Mesothelial cell of epicardium (in vitro differentiated cells): Measurements from ENCODE around the gene ZNF823. TPM values are rescaled to one million over a fixed set of nuclear protein-coding genes. Genes with fewer than 3 reads are reported as not detected.

ENCODE experiments used
- DNase-seq, 2 experiments: peaks; one replicate each; pipeline ENCODE4 v3.0.0; 2021; ENCODE audit warnings: low spot score in 2 of 2; ENCODE audit not compliant: unreplicated experiment in 2 of 2
- H3K27ac Mint-ChIP-seq: 2 replicates; pipeline ENCODE4 v1.8.0; 2021; ENCODE audit warnings: mixed read lengths
- H3K27me3 Mint-ChIP-seq: 2 replicates; pipeline ENCODE4 v1.8.0; 2021; ENCODE audit warnings: low read depth, mixed read lengths
- H3K36me3 Mint-ChIP-seq: 2 replicates; pipeline ENCODE4 v1.8.0; 2021; ENCODE audit warnings: mixed read lengths
- H3K4me1 Mint-ChIP-seq: 2 replicates; pipeline ENCODE4 v1.8.0; 2021; ENCODE audit warnings: mixed read lengths
- H3K4me3 Mint-ChIP-seq: 2 replicates; pipeline ENCODE4 v1.8.0; 2021; ENCODE audit warnings: mild to moderate bottlenecking, moderate library complexity, mixed read lengths
- H3K9me3 Mint-ChIP-seq: 2 replicates; pipeline ENCODE4 v1.8.0; 2021; ENCODE audit warnings: mixed read lengths
- CTCF ChIP-seq: fragments of 200-600 bp; sonication (generic); IDR thresholded peaks from one replicate; pipeline ENCODE4 v1.5.0; 2021; ENCODE audit warnings: antibody characterized with exemption; ENCODE audit not compliant: unreplicated experiment
- total RNA-seq: library from RNA; stranded (reverse); gene quantifications from 3 replicates; pipeline ENCODE4 v1.2.1, GENCODE V29; 2021

ZNF823 gene
- total RNA-seq, 1 donor from 2014 or later, result 8.9 TPM

GRCh38 chr19:11729586-11729985 is 9.2 kb downstream of the ZNF823 start:
- Mint-ChIP-seq H3K9me3 (peaks cover 35% of the 10 kb centered on the region), H3K4me1 (no peaks in the 10 kb centered on the region), H3K27ac (no peak overlapping the region), H3K4me3 (no peak overlapping the region), H3K27me3 (no peaks in the 10 kb centered on the region), H3K36me3 (peaks cover 59% of the 10 kb centered on the region)
- DNase-seq, result no peak
- TF ChIP-seq CTCF, result no peak

GRCh38 chr19:11722414-11722813 is 16.3 kb downstream of the ZNF823 start:
- Mint-ChIP-seq H3K4me3 (no peak overlapping the region), H3K9me3 (peaks cover 67% of the 10 kb centered on the region), H3K27me3 (no peaks in the 10 kb centered on the region), H3K4me1 (no peaks in the 10 kb centered on the region), H3K36me3 (peaks cover 76% of the 10 kb centered on the region), H3K27ac (no peak overlapping the region)
- no peak for DNase-seq
- no peak for TF ChIP-seq CTCF

GRCh38 chr19:11721681-11722080 is 17.1 kb downstream of the ZNF823 start:
- Mint-ChIP-seq H3K4me1 (no peaks in the 10 kb centered on the region), H3K36me3 (peaks cover 72% of the 10 kb centered on the region), H3K4me3 (no peak overlapping the region), H3K9me3 (peaks cover 67% of the 10 kb centered on the region), H3K27ac (no peak overlapping the region), H3K27me3 (no peaks in the 10 kb centered on the region)
- no peak for TF ChIP-seq CTCF
- DNase-seq, result no peak

- H3K9me3 Mint-ChIP-seq, result peaks cover 24% of the 10 kb centered on the region
- H3K4me1 Mint-ChIP-seq, result no peaks in the 10 kb centered on the region
- no peaks in the 10 kb centered on the region for H3K27me3 Mint-ChIP-seq
- H3K36me3 Mint-ChIP-seq, result peaks cover 13% of the 10 kb centered on the region
- TF ChIP-seq CTCF, result no peak
- H3K27ac Mint-ChIP-seq, result no peak overlapping the region
- no peak overlapping the region for H3K4me3 Mint-ChIP-seq
- no peak for DNase-seq
Observed at GRCh38 chr19:11710313-11710712, 28.4 kb downstream of the ZNF823 start.

- no peak for TF ChIP-seq CTCF
- H3K4me3 Mint-ChIP-seq, result no peak overlapping the region
- peaks cover 8% of the 10 kb centered on the region for H3K36me3 Mint-ChIP-seq
- no peaks in the 10 kb centered on the region for H3K4me1 Mint-ChIP-seq
- no peak for DNase-seq
- no peak overlapping the region for H3K27ac Mint-ChIP-seq
- no peaks in the 10 kb centered on the region for H3K27me3 Mint-ChIP-seq
- peaks cover 13% of the 10 kb centered on the region for H3K9me3 Mint-ChIP-seq
Observed at GRCh38 chr19:11708457-11708856, 30.3 kb downstream of the ZNF823 start.

GRCh38 chr19:11705474-11705873 is 33.3 kb downstream of the ZNF823 start:
- DNase-seq, result no peak
- Mint-ChIP-seq H3K9me3 (peaks cover 4% of the 10 kb centered on the region), H3K36me3 (no peaks in the 10 kb centered on the region), H3K27ac (no peak overlapping the region), H3K4me1 (no peaks in the 10 kb centered on the region), H3K27me3 (no peaks in the 10 kb centered on the region), H3K4me3 (no peak overlapping the region)
- TF ChIP-seq CTCF, result no peak
